ENCODE results near the gene TRIP12. TPM values are rescaled to one million over a fixed set of nuclear protein-coding genes. Genes with fewer than 3 reads are reported as not detected.

The TRIP12 gene
- total RNA-seq, 2 experiments from 2014 or later: 208 to 212 TPM

- ATAC-seq: no peak
Observed at GRCh38 chr2:229882583-229882982, 39.2 kb downstream of the TRIP12 start.

GRCh38 chr2:229880892-229881586 lies 40.8 kb downstream of the TRIP12 start:
- POLR2A ChIA-PET: no interaction called here
- CTCF ChIA-PET: no interaction called here
- Mint-ChIP-seq H3K4me3 (no peak overlapping the region), H3K27ac (no peak overlapping the region), H3K27me3 (no peaks in the 10 kb centered on the region), H3K9me3 (no peaks in the 10 kb centered on the region), H3K36me3 (ENCODE audit: low read depth) (peaks cover 15% of the 10 kb centered on the region), H3K4me1 (ENCODE audit: low read depth) (peaks cover 31% of the 10 kb centered on the region)
- intact Hi-C loops (cut with micrococcal nuclease): no loop called here
- DNase-seq (no peak), ATAC-seq (no peak)
- no peak for TF ChIP-seq CTCF (IDR thresholded peaks at IDR 0.05)

More at GRCh38 chr2:229882583-229882982, 39.2 kb downstream of the TRIP12 start:
- peaks cover 34% of the 10 kb centered on the region for H3K4me1 Mint-ChIP-seq (ENCODE audit: low read depth)
- no peak for TF ChIP-seq CTCF (IDR thresholded peaks at IDR 0.05)
- DNase-seq: no peak
- H3K36me3 Mint-ChIP-seq (ENCODE audit: low read depth): peaks cover 17% of the 10 kb centered on the region
- CTCF ChIA-PET: interaction anchor here (0.7 kb wide), 1 partner anchor 46 kb away, joined by 4 read pairs; no protein-coding TSS in a partner anchor
- no peaks in the 10 kb centered on the region for H3K27me3 Mint-ChIP-seq
- intact Hi-C loops (cut with micrococcal nuclease): no loop called here
- no peaks in the 10 kb centered on the region for H3K9me3 Mint-ChIP-seq
- H3K27ac Mint-ChIP-seq: no peak overlapping the region
- POLR2A ChIA-PET: interaction anchor here (0.7 kb wide), 1 partner anchor 181 kb away, joined by 4 read pairs; no protein-coding TSS in a partner anchor
- H3K4me3 Mint-ChIP-seq: no peak overlapping the region

- Mint-ChIP-seq H3K27ac (no peak overlapping the region), H3K4me1 (ENCODE audit: low read depth) (peaks cover 28% of the 10 kb centered on the region), H3K27me3 (no peaks in the 10 kb centered on the region), H3K9me3 (no peaks in the 10 kb centered on the region), H3K36me3 (ENCODE audit: low read depth) (peaks cover 20% of the 10 kb centered on the region), H3K4me3 (no peak overlapping the region)
- TF ChIP-seq CTCF (IDR thresholded peaks at IDR 0.05): no peak
- ATAC-seq (no peak), DNase-seq (no peak)
- intact Hi-C loops (cut with micrococcal nuclease): no loop called here
- ChIA-PET POLR2A (interaction anchor here (0.6 kb wide), 1 partner anchor 24 kb away, joined by 4 read pairs; no protein-coding TSS in a partner anchor), CTCF (no interaction called here)
Observed at GRCh38 chr2:229879191-229879950, 42.4 kb downstream of the TRIP12 start.

- Mint-ChIP-seq H3K27me3 (no peaks in the 10 kb centered on the region), H3K36me3 (ENCODE audit: low read depth) (peaks cover 36% of the 10 kb centered on the region), H3K9me3 (no peaks in the 10 kb centered on the region), H3K4me1 (ENCODE audit: low read depth) (peaks cover 22% of the 10 kb centered on the region), H3K27ac (no peak overlapping the region), H3K4me3 (no peak overlapping the region)
- no peak for TF ChIP-seq CTCF (IDR thresholded peaks at IDR 0.05)
- no peak for DNase-seq
- CTCF ChIA-PET: interaction anchor here (1.0 kb wide), 1 partner anchor 12 kb away, joined by 3 read pairs; no protein-coding TSS in a partner anchor
- intact Hi-C loops (cut with micrococcal nuclease): no loop called here
- no peak for ATAC-seq
- POLR2A ChIA-PET: interaction anchor here (1.2 kb wide), 1 partner anchor 16 kb away, joined by 3 read pairs; no protein-coding TSS in a partner anchor
Observed at GRCh38 chr2:229875549-229875948, 46.3 kb downstream of the TRIP12 start.

Measured in activated CD8-positive, alpha-beta T cell treated with anti-CD3 and anti-CD28 coated beads for 36 hours (primary cell).